Type B pancreatic cell (in vitro differentiated cells): ENCODE measurements around the gene FOSL2. TPM values are rescaled to one million over a fixed set of nuclear protein-coding genes. Genes with fewer than 3 reads are reported as not detected.
A peak's percentile ranks its signal among the peaks of the same experiment; 100 is the strongest.

Source experiments
- DNase-seq: peaks from one replicate; pipeline ENCODE4 v3.0.0; 2021; ENCODE audit warnings: mixed read lengths; ENCODE audit not compliant: unreplicated experiment; ENCODE audit errors: extremely low spot score
- H3K27ac Mint-ChIP-seq: 2 replicates; pipeline ENCODE4 v1.8.0; 2021; ENCODE audit warnings: mild to moderate bottlenecking, mixed read lengths
- H3K27me3 Mint-ChIP-seq: 2 replicates; pipeline ENCODE4 v1.8.0; 2021; ENCODE audit warnings: mixed read lengths
- H3K36me3 Mint-ChIP-seq: 2 replicates; pipeline ENCODE4 v1.8.0; 2021; ENCODE audit warnings: mixed read lengths
- H3K4me1 Mint-ChIP-seq: one replicate; pipeline ENCODE4 v1.8.0; 2021; ENCODE audit warnings: mixed read lengths; ENCODE audit not compliant: unreplicated experiment
- H3K4me3 Mint-ChIP-seq: 2 replicates; pipeline ENCODE4 v1.8.0; 2021; ENCODE audit warnings: mild to moderate bottlenecking, mixed read lengths
- H3K9me3 Mint-ChIP-seq: 2 replicates; pipeline ENCODE4 v1.8.0; 2021; ENCODE audit warnings: mixed read lengths
- total RNA-seq: library from RNA; stranded (reverse); gene quantifications from 2 replicates; pipeline ENCODE4 v1.2.1, GENCODE V29; 2021; ENCODE audit warnings: low replicate concordance
- TF ChIP-seq, protein P1 (sequence below): fragments of 200-600 bp; sonication (generic); conservative IDR thresholded peaks from 2 replicates; pipeline ENCODE4 v1.5.0; 2021; ENCODE audit warnings: antibody characterized with exemption, mild to moderate bottlenecking

Gene FOSL2
- total RNA-seq, 1 donor from 2014 or later, result 42.1 TPM

DNA sequence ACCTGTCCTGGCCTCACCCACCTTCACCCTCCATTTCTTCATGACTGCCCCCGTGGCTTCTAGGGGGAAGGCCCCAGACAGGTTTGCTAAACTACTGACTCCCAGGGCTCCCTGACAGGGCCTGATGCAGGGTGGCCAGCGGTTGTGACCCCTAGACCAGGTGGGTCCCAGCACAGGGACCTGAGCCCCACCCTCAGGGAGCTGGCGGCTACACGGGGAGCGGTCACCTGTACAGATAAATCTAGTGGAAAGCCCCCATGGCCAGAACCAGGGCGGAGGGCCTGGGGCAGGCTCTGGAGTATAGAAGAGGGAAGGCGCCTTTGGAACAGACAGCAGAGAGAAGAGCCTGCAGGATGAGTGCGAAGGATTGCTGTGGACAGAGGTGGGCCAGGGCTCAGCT, 60.7 kb downstream of the FOSL2 start:
- TF ChIP-seq, protein P1, sequence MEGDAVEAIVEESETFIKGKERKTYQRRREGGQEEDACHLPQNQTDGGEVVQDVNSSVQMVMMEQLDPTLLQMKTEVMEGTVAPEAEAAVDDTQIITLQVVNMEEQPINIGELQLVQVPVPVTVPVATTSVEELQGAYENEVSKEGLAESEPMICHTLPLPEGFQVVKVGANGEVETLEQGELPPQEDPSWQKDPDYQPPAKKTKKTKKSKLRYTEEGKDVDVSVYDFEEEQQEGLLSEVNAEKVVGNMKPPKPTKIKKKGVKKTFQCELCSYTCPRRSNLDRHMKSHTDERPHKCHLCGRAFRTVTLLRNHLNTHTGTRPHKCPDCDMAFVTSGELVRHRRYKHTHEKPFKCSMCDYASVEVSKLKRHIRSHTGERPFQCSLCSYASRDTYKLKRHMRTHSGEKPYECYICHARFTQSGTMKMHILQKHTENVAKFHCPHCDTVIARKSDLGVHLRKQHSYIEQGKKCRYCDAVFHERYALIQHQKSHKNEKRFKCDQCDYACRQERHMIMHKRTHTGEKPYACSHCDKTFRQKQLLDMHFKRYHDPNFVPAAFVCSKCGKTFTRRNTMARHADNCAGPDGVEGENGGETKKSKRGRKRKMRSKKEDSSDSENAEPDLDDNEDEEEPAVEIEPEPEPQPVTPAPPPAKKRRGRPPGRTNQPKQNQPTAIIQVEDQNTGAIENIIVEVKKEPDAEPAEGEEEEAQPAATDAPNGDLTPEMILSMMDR, result no peak
- Mint-ChIP-seq H3K27me3 (no peaks in the 10 kb centered on the region), H3K9me3 (no peaks in the 10 kb centered on the region), H3K36me3 (no peaks in the 10 kb centered on the region), H3K4me3 (no peak overlapping the region), H3K27ac (no peak overlapping the region), H3K4me1 (no peaks in the 10 kb centered on the region)
- DNase-seq, result no peak

DNA sequence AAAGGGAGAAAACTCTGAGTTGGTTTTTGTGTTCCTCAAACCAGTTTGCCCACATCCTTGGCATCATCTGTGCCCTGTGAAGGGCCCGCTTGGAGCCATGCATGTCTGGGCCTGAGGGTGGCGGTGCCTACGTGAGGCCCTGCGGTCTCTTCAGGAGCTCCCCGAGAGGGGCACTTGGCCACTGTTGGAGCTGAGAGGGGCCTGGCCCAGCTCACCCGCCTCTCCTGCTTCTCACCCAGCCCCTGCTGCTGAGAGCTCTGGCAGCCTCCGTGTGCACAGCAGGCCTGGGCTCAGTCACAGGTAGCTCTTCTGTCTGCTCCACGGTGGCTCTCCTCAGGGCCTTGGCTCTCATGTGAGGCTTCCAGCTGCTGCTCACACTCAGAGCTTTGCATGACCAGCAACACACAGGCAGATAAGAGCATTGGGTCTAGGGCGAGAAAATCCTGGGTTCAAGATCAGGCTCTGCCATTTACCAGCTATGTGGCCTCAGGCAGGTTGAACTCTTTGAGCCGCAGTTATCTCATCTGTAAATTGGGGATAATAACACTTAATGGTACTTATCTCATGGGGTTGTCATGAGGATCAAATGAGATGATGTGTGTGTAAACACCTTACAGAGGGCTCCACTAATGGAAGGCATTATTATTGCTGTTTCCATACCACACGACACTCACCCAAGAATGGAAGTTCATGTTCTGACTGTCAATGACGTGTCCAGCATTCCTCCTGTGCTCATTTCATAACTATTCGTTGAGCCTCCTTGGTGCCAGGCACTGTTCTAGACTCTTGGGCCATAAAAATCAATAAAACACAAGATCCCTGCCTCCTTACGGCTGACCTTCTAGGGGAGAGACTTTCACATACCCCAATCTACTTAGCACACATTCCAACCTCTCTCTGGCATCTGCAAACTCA, 61.6 kb downstream of the FOSL2 start:
- Mint-ChIP-seq H3K9me3 (no peaks in the 10 kb centered on the region), H3K4me1 (no peaks in the 10 kb centered on the region), H3K36me3 (no peaks in the 10 kb centered on the region), H3K27ac (peak overlapping the region; percentile 6), H3K27me3 (no peaks in the 10 kb centered on the region), H3K4me3 (no peak overlapping the region)
- no peak for DNase-seq
- TF ChIP-seq, protein P1, result no peak

DNA sequence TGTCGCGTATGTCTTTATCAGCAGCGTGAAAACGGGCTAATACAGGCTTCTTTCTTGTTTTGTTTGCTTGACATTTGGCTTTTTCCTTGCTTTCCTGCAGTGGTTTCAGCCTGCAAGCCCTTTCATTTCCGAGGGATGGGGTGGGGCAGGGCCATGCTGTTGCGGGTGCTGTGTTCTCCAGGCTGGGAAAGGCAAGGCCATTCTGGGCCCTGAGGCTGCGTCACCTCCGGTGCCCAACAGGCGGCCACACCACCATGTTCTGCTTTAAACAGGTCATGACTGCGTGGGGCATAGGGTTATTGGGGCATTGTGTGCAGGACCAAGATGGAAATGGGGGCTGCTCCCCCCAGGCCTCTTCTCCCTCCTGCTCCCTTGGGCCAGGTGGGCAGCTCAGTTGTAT, 64.6 kb downstream of the FOSL2 start:
- Mint-ChIP-seq H3K4me3 (no peak overlapping the region), H3K27me3 (peaks cover 5% of the 10 kb centered on the region), H3K9me3 (peaks cover 5% of the 10 kb centered on the region), H3K36me3 (no peaks in the 10 kb centered on the region), H3K4me1 (no peaks in the 10 kb centered on the region), H3K27ac (no peak overlapping the region)
- TF ChIP-seq, protein P1, result no peak
- DNase-seq, result no peak

DNA sequence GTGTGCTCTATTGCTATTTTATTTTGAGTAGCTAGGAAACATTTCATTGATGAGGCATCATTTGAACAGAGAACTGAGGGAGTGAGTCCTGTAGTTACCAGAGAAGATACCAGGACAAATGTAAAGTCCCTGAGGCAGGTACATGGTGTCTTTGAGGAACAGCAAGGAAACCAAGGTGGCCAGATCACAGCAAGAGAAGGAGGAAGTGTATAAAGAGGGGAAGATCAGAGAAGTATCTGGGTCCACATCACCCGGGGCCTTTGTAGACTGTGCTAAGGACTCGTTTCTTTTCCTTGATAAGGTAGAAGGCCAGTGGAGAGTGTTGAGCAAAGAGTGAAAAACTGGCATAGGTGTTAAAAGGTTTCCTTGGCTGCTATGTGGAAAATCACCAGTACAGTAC, 68.4 kb downstream of the FOSL2 start:
- no peak overlapping the region for H3K4me3 Mint-ChIP-seq
- no peak for DNase-seq
- no peaks in the 10 kb centered on the region for H3K36me3 Mint-ChIP-seq
- H3K27ac Mint-ChIP-seq, result no peak overlapping the region
- no peaks in the 10 kb centered on the region for H3K4me1 Mint-ChIP-seq
- H3K9me3 Mint-ChIP-seq, result peaks cover 8% of the 10 kb centered on the region
- TF ChIP-seq, protein P1, result no peak
- peaks cover 13% of the 10 kb centered on the region for H3K27me3 Mint-ChIP-seq

DNA sequence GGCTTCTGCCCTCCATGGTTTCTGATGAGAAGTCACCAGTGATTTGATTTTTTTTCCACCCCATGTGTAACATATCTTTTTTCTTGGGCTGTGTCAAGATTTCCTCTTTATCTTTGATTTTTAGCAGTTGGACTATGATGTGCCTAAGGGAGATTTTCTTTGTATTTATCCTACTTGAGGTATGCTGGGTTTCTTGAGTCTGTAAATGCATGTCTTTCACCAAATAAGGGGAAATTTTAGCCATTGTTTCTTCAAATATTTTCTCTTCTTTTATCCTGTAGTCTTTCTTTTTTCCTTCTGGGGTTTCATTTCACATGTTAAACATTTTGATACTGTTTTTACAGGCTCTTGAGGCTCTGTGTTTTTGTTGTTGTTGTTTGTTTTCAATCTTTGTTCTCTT, 69.5 kb downstream of the FOSL2 start:
- H3K36me3 Mint-ChIP-seq, result no peaks in the 10 kb centered on the region
- H3K27me3 Mint-ChIP-seq, result peaks cover 13% of the 10 kb centered on the region
- H3K4me3 Mint-ChIP-seq, result no peak overlapping the region
- peaks cover 8% of the 10 kb centered on the region for H3K9me3 Mint-ChIP-seq
- no peak overlapping the region for H3K27ac Mint-ChIP-seq
- DNase-seq, result no peak
- no peaks in the 10 kb centered on the region for H3K4me1 Mint-ChIP-seq
- TF ChIP-seq, protein P1, result no peak
